PFSK-1 (cell line): ENCODE results near the gene IQCK.

Experiments
- FOXP2 ChIP-seq: optimal IDR thresholded peaks from 2 replicates; pipeline ENCODE3; 2011; ENCODE audit warnings: borderline replicate concordance, control low read depth, inconsistent platforms; ENCODE audit not compliant: insufficient read depth; ENCODE audit errors: extremely low read length, extremely low read depth
- POLR2AphosphoS5 ChIP-seq: IDR thresholded peaks from 2 replicates; pipeline ENCODE4 v1.6.1; 2012; ENCODE audit warnings: low read depth, mild to moderate bottlenecking, control low read depth, low read length, moderate library complexity
- REST ChIP-seq, 2 experiments: IDR thresholded peaks; 2 replicates each; pipeline versions ENCODE4 v1.6.1 to v1.8.0; 2011 to 2012; ENCODE audit warnings: low read depth in 2 of 2, low read length in 2 of 2, control low read depth in 1 of 2, inconsistent platforms in 1 of 2, mild to moderate bottlenecking in 1 of 2, moderate library complexity in 1 of 2; ENCODE audit not compliant: insufficient read depth in 1 of 2
- SIN3A ChIP-seq: IDR thresholded peaks from 2 replicates; pipeline ENCODE4 v1.6.1; 2012; ENCODE audit warnings: mild to moderate bottlenecking, low read length, moderate library complexity, borderline replicate concordance; ENCODE audit not compliant: insufficient read depth
- TAF1 ChIP-seq: IDR thresholded peaks from 2 replicates; pipeline ENCODE4 v1.6.1; 2012; ENCODE audit warnings: low read length, control low read depth, borderline replicate concordance; ENCODE audit not compliant: insufficient read depth

GRCh38 chr16:19783363-19784182, 65.5 kb downstream of the IQCK start:
- TF ChIP-seq POLR2AphosphoS5 (no peak), REST (IDR thresholded peaks at IDR 0.05; ENCODE audit: insufficient read depth in 1 of 2, low read depth in 2 of 2, low read length in 2 of 2) (no peak), SIN3A (no peak), TAF1 (no peak), FOXP2 (no peak)
